Measurements from ENCODE around the gene PARD3B. TPM values are rescaled to one million over a fixed set of nuclear protein-coding genes. Genes with fewer than 3 reads are reported as not detected.

The PARD3B gene
- total RNA-seq, 2 donors from 2014 or later = 14.7 to 25.0 TPM

- no peak overlapping the region for H3K27ac ChIP-seq
- H3K4me1 ChIP-seq (replicated peaks) = no peaks in the 10 kb centered on the region
- no peak for TF ChIP-seq POLR2AphosphoS5 (IDR thresholded peaks at IDR 0.05)
- TF ChIP-seq POLR2A (IDR thresholded peaks at IDR 0.05) = no peak
- TF ChIP-seq, protein P1, sequence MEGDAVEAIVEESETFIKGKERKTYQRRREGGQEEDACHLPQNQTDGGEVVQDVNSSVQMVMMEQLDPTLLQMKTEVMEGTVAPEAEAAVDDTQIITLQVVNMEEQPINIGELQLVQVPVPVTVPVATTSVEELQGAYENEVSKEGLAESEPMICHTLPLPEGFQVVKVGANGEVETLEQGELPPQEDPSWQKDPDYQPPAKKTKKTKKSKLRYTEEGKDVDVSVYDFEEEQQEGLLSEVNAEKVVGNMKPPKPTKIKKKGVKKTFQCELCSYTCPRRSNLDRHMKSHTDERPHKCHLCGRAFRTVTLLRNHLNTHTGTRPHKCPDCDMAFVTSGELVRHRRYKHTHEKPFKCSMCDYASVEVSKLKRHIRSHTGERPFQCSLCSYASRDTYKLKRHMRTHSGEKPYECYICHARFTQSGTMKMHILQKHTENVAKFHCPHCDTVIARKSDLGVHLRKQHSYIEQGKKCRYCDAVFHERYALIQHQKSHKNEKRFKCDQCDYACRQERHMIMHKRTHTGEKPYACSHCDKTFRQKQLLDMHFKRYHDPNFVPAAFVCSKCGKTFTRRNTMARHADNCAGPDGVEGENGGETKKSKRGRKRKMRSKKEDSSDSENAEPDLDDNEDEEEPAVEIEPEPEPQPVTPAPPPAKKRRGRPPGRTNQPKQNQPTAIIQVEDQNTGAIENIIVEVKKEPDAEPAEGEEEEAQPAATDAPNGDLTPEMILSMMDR (IDR thresholded peaks at IDR 0.05) = no peak
- no peak for DNase-seq (ENCODE audit: low spot score)
- 88% methylated on average over 1 of the region's 1 CpG for WGBS
- H3K4me3 ChIP-seq = no peak overlapping the region
- no peaks in the 10 kb centered on the region for H3K36me3 ChIP-seq
- no peaks in the 10 kb centered on the region for H3K9me3 ChIP-seq
- intact Hi-C loops (cut with DNase I) = no loop called here
- H3K27me3 ChIP-seq (replicated peaks; ENCODE audit: insufficient read depth) = no peaks in the 10 kb centered on the region
Measured at GRCh38 chr2:205235434-205235833, 690.2 kb downstream of the PARD3B start.

DNA sequence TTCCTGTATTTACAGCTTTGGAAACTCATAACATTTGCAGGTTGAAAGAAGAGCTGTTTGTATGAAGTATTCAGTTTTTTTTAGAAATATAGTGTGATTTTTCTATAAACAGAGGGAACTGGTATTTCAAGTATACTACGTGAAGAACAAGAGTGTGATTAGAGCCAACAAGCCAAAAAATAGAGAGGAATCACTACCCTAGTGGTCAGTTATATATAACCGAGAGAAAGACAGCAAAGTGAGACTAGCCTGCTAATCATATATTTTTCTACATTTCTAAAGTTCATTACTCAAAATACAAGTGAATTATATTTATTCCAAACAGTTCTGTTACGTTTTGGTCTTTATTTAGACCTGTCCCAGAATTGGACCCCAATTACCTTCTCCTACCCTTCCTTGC is 692.2 kb downstream of the PARD3B start:
- Histone ChIP-seq H3K27ac (no peak overlapping the region), H3K4me1 (replicated peaks) (no peaks in the 10 kb centered on the region), H3K4me3 (no peak overlapping the region), H3K27me3 (replicated peaks; ENCODE audit: insufficient read depth) (no peaks in the 10 kb centered on the region), H3K36me3 (no peaks in the 10 kb centered on the region), H3K9me3 (no peaks in the 10 kb centered on the region)
- no peak for DNase-seq (ENCODE audit: low spot score)
- 67% methylated on average over 3 of the region's 3 CpGs for WGBS
- TF ChIP-seq POLR2A (IDR thresholded peaks at IDR 0.05) (no peak), POLR2AphosphoS5 (IDR thresholded peaks at IDR 0.05) (no peak)
- TF ChIP-seq, protein P1 (IDR thresholded peaks at IDR 0.05) = no peak
- intact Hi-C loops (cut with DNase I) = no loop called here

DNA sequence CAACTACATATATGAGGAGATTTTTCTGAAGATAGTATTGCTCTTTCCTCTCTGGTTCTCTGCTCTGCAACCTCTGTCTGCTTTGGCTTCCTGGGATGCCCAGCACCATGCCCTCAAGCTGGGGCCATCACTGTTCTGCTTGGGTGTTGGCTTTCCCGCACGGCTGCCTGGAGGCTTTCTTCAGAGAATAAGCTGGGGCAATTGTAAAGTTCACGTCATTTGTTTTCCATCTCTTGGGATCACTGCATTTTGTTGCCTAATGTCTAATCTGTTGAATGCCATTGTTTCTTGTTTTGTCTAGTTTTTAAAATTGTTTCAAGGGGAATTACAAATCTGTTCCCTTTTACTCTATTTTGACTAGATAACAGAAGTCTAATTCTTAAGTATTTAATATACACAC is 699.7 kb downstream of the PARD3B start:
- intact Hi-C loops (cut with DNase I) = no loop called here

DNA sequence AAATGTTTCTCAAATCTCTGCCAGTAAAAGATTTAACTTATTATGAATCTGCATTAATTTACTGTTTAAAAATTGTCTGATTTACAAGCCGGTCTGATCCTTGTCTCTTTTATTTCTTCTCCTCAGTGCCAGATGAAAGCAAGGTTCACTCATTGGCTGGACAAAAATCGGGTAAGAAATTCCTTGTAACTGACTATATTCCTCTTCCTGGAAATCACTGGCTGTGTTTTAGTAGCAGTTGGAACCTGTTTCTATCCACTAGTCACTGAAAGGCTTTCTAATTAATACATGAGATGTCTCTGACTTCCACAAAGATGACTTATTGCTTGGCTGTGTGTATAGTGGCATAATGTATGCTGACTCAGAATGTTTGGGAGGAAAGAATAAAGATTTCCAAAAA is 700.4 kb downstream of the PARD3B start:
- intact Hi-C loops (cut with DNase I) = no loop called here
- no peak for DNase-seq (ENCODE audit: low spot score)
- Histone ChIP-seq H3K27me3 (replicated peaks; ENCODE audit: insufficient read depth) (no peaks in the 10 kb centered on the region), H3K4me1 (replicated peaks) (no peaks in the 10 kb centered on the region), H3K27ac (no peak overlapping the region), H3K9me3 (no peaks in the 10 kb centered on the region), H3K4me3 (no peak overlapping the region), H3K36me3 (no peaks in the 10 kb centered on the region)
- TF ChIP-seq POLR2AphosphoS5 (IDR thresholded peaks at IDR 0.05) (no peak), POLR2A (IDR thresholded peaks at IDR 0.05) (no peak)
- TF ChIP-seq, protein P1 (IDR thresholded peaks at IDR 0.05) = no peak
- WGBS = 14% methylated on average over 2 of the region's 2 CpGs

More for the DNA sequence above, 699.7 kb downstream of the PARD3B start:
- no peaks in the 10 kb centered on the region for H3K27me3 ChIP-seq (replicated peaks; ENCODE audit: insufficient read depth)
- no peak overlapping the region for H3K27ac ChIP-seq
- H3K36me3 ChIP-seq = no peaks in the 10 kb centered on the region
- TF ChIP-seq POLR2A (IDR thresholded peaks at IDR 0.05) = no peak
- H3K4me1 ChIP-seq (replicated peaks) = no peaks in the 10 kb centered on the region
- H3K9me3 ChIP-seq = no peaks in the 10 kb centered on the region
- no peak for DNase-seq (ENCODE audit: low spot score)
- no peak overlapping the region for H3K4me3 ChIP-seq
- 81% methylated on average over 3 of the region's 3 CpGs for WGBS

GRCh38 chr2:205259121-205259520 is 713.8 kb downstream of the PARD3B start:
- H3K36me3 ChIP-seq = no peaks in the 10 kb centered on the region
- H3K9me3 ChIP-seq = no peaks in the 10 kb centered on the region
- H3K27me3 ChIP-seq (replicated peaks; ENCODE audit: insufficient read depth) = no peaks in the 10 kb centered on the region
- no peak overlapping the region for H3K4me3 ChIP-seq
- intact Hi-C loops (cut with DNase I) = no loop called here
- H3K4me1 ChIP-seq (replicated peaks) = no peaks in the 10 kb centered on the region
- 94% methylated on average over 2 of the region's 2 CpGs for WGBS
- no peak overlapping the region for H3K27ac ChIP-seq
- TF ChIP-seq, protein P1 (IDR thresholded peaks at IDR 0.05) = no peak
- TF ChIP-seq POLR2A (IDR thresholded peaks at IDR 0.05) (no peak), POLR2AphosphoS5 (IDR thresholded peaks at IDR 0.05) (no peak)
- DNase-seq (ENCODE audit: low spot score) = no peak

All from prostate gland (tissue), 2 donors.